Cardiac fibroblast (primary cell): Measurements from ENCODE around the gene SPRR2F.

ENCODE experiments used
- DNase-seq, 2 donors: peaks; one replicate each; pipeline versions ENCODE4 v3.0.0 to v3.0.0-alpha.2; 2010; ENCODE audit warnings: low read depth in 2 of 2
- H3K4me3 ChIP-seq, 2 donors: replicated peaks in 1 of 2; 1 replicate in 1 of 2; 2 replicates in 1 of 2; pipeline ENCODE4 v1.5.1; 2011; ENCODE audit warnings: low read depth in 2 of 2, low read length in 2 of 2, mild to moderate bottlenecking in 2 of 2, moderate library complexity in 1 of 2
- CTCF ChIP-seq: IDR thresholded peaks from one replicate; pipeline ENCODE4 v1.5.1; 2011; ENCODE audit warnings: low read depth, mild to moderate bottlenecking, low read length, inconsistent platforms

SPRR2F gene

GRCh38 chr1:153100245-153100644 is 13.1 kb downstream of the SPRR2F start:
- peak in 1 of 2 donors; percentile 24 for DNase-seq
- no peak for TF ChIP-seq CTCF
- no peak overlapping the region for H3K4me3 ChIP-seq

- TF ChIP-seq CTCF = no peak
- no peak overlapping the region for H3K4me3 ChIP-seq
- DNase-seq = no peak
Observed at GRCh38 chr1:153099461-153100045, 13.8 kb downstream of the SPRR2F start.

GRCh38 chr1:153095764-153096163 is 17.6 kb downstream of the SPRR2F start:
- no peak for DNase-seq
- no peak overlapping the region for H3K4me3 ChIP-seq
- TF ChIP-seq CTCF = no peak

- DNase-seq = no peak
- H3K4me3 ChIP-seq = no peak within 1 kb of the TSS
- TF ChIP-seq CTCF = no peak
Observed at GRCh38 chr1:153094426-153094825, 18.9 kb downstream of the SPRR2F start, which contains the start of gene SPRR2E. Gene SPRR2E, minus strand, starts transcription at chr1:153094526. Its CDS starts 775 bp downstream, at chr1:153093751.

- no peak for DNase-seq
- no peak overlapping the region for H3K4me3 ChIP-seq
- TF ChIP-seq CTCF = no peak
Observed at GRCh38 chr1:153087652-153088051, 25.7 kb downstream of the SPRR2F start.

- no peak for TF ChIP-seq CTCF
- no peak for DNase-seq
Observed at GRCh38 chr1:153081736-153082135, 31.6 kb downstream of the SPRR2F start.

More at GRCh38 chr1:153081736-153082135, 31.6 kb downstream of the SPRR2F start:
- no peak overlapping the region for H3K4me3 ChIP-seq
